Effector memory CD4-positive, alpha-beta T cell (primary cell): ENCODE measurements around the gene HSPA14.
"Not testable (repeated sequence)": the region's sequence is repeated elsewhere in the genome, so short reads cannot be mapped to it uniquely, and the experiment has no call there.

ENCODE experiments used
- DNase-seq, 3 donors: peaks; one replicate each; pipeline ENCODE4 v3.0.0-alpha.2; 2020
- H3K27ac ChIP-seq: 2 replicates; pipeline ENCODE4 v1.7.0; 2013; ENCODE audit warnings: mild to moderate bottlenecking, low read length, moderate library complexity; ENCODE audit not compliant: insufficient read depth, poor library complexity, severe bottlenecking
- H3K27me3 ChIP-seq: replicated peaks from 2 replicates; pipeline ENCODE4 v1.7.0; 2013; ENCODE audit warnings: mild to moderate bottlenecking, low read length; ENCODE audit not compliant: insufficient read depth, control insufficient read depth, poor library complexity, severe bottlenecking
- H3K36me3 ChIP-seq: 2 replicates; pipeline ENCODE4 v1.7.0; 2013; ENCODE audit warnings: mild to moderate bottlenecking, low read length, moderate library complexity; ENCODE audit not compliant: control insufficient read depth, insufficient read depth
- H3K4me1 ChIP-seq: 2 replicates; pipeline ENCODE4 v1.7.0; 2013; ENCODE audit warnings: low read length, mild to moderate bottlenecking; ENCODE audit not compliant: control insufficient read depth, insufficient read depth, poor library complexity, severe bottlenecking
- H3K4me3 ChIP-seq: 2 replicates; pipeline ENCODE4 v1.7.0; 2013; ENCODE audit warnings: low read length, low read depth, mild to moderate bottlenecking; ENCODE audit not compliant: insufficient read depth, poor library complexity, severe bottlenecking
- H3K9me3 ChIP-seq: 2 replicates; pipeline ENCODE4 v1.7.0; 2013; ENCODE audit warnings: mild to moderate bottlenecking, low read length, moderate library complexity; ENCODE audit not compliant: control insufficient read depth

The HSPA14 gene

GRCh38 chr10:14907591-14907990 is 69.5 kb downstream of the HSPA14 start:
- H3K4me1 ChIP-seq, H3K9me3 ChIP-seq, H3K4me3 ChIP-seq, H3K27me3 ChIP-seq, DNase-seq, H3K27ac ChIP-seq: not testable (repeated sequence)
- H3K36me3 ChIP-seq, result peaks cover 27% of the 10 kb centered on the region

DNA sequence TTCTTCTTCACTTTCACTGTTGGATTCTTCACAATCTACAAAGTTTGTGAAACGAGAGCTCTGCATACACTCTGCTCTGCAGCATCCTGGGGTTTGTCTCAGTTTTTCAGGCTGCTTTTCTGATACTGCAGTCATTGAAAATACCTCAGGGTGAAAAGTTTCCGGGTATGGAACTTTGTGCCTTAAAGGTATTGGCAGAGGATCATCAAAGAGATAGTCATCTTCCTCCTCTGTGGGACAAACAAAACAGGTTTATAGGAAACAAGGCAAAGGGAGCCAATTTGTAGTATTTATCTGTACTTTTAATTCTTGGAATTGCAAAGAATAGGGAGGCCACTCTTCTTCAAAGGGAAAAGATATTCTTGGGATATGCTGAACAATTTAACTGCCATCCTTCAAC is 71.0 kb downstream of the HSPA14 start:
- no peak overlapping the region for H3K27ac ChIP-seq
- H3K4me1 ChIP-seq, result no peaks in the 10 kb centered on the region
- H3K36me3 ChIP-seq, result peaks cover 39% of the 10 kb centered on the region
- DNase-seq, result no peak
- H3K9me3 ChIP-seq, result no peaks in the 10 kb centered on the region
- H3K4me3 ChIP-seq, result no peak overlapping the region
- H3K27me3 ChIP-seq, result no peaks in the 10 kb centered on the region

- no peak overlapping the region for H3K27ac ChIP-seq
- no peak overlapping the region for H3K4me3 ChIP-seq
- H3K9me3 ChIP-seq, result no peaks in the 10 kb centered on the region
- H3K36me3 ChIP-seq, result peaks cover 40% of the 10 kb centered on the region
- no peak for DNase-seq
- no peaks in the 10 kb centered on the region for H3K27me3 ChIP-seq
- no peaks in the 10 kb centered on the region for H3K4me1 ChIP-seq
Observed at GRCh38 chr10:14910953-14911352, 72.8 kb downstream of the HSPA14 start.

DNA sequence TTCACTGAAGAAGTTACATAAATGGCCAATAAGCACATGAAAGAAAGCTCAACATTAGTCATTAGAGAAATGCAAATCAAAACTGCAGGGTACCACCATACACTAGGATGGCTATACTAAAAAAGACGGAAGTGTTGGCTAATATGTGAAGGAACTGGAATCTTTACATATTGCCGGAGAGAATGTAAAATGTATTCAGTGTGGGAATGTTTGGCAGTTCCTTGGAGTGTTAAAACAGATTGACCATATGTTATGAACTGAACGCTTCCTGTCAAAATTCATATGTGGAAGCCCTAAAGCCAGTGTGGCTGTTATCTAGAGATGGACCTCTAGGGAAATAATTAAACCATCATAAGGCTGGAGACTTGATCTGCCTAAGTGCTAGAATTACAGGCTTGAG is 73.7 kb downstream of the HSPA14 start:
- no peak for DNase-seq
- Histone ChIP-seq H3K27ac (no peak overlapping the region), H3K4me3 (no peak overlapping the region), H3K4me1 (no peaks in the 10 kb centered on the region), H3K36me3 (peaks cover 43% of the 10 kb centered on the region), H3K27me3 (no peaks in the 10 kb centered on the region), H3K9me3 (no peaks in the 10 kb centered on the region)

GRCh38 chr10:14916600-14916999 is 78.5 kb downstream of the HSPA14 start:
- no peaks in the 10 kb centered on the region for H3K27me3 ChIP-seq
- peaks cover 58% of the 10 kb centered on the region for H3K36me3 ChIP-seq
- DNase-seq, result no peak
- H3K27ac ChIP-seq, result no peak overlapping the region
- H3K4me3 ChIP-seq, result no peak overlapping the region
- H3K9me3 ChIP-seq, result peaks cover 3% of the 10 kb centered on the region
- no peaks in the 10 kb centered on the region for H3K4me1 ChIP-seq

- DNase-seq, result no peak
- Histone ChIP-seq H3K36me3 (peaks cover 69% of the 10 kb centered on the region), H3K9me3 (peaks cover 3% of the 10 kb centered on the region), H3K4me3 (no peak overlapping the region), H3K27ac (no peak overlapping the region), H3K27me3 (no peaks in the 10 kb centered on the region), H3K4me1 (no peaks in the 10 kb centered on the region)
Observed at GRCh38 chr10:14917827-14918226, 79.7 kb downstream of the HSPA14 start.

- no peak for DNase-seq
- Histone ChIP-seq H3K27ac (no peak overlapping the region), H3K27me3 (no peaks in the 10 kb centered on the region), H3K36me3 (peaks cover 68% of the 10 kb centered on the region), H3K4me3 (no peak overlapping the region), H3K4me1 (no peaks in the 10 kb centered on the region), H3K9me3 (peaks cover 3% of the 10 kb centered on the region)
Observed at GRCh38 chr10:14918964-14919363, 80.9 kb downstream of the HSPA14 start.
